Activated naive CD4-positive, alpha-beta T cell treated with anti-CD3 and anti-CD28 coated beads, Interleukin-2, amount 50 U/mL, for 72 hours (primary cell): ENCODE data around the gene MST1. TPM values are rescaled to one million over a fixed set of nuclear protein-coding genes. Genes with fewer than 3 reads are reported as not detected.
A peak's percentile ranks its signal among the peaks of the same experiment; 100 is the strongest.

Experiments
- ATAC-seq, 2 donors: fragments of 150-1000 bp; cut with Tn5 transposase; 2 replicates each; pipeline ENCODE4 v1.10.0; 2021; ENCODE audit warnings: mild to moderate bottlenecking in 2 of 2, moderate library complexity in 2 of 2
- DNase-seq, 2 donors: peaks; one replicate each; pipeline ENCODE4 v3.0.0; 2021 to 2022; ENCODE audit warnings: low spot score in 2 of 2
- H3K27ac Mint-ChIP-seq, 2 donors: one replicate each; pipeline ENCODE4 v1.8.0; 2022; ENCODE audit warnings: mild to moderate bottlenecking in 2 of 2, mixed read lengths in 2 of 2
- H3K36me3 Mint-ChIP-seq, 2 donors: one replicate each; pipeline ENCODE4 v1.8.0; 2022; ENCODE audit warnings: mixed read lengths in 2 of 2
- H3K9me3 Mint-ChIP-seq, 2 donors: one replicate each; pipeline ENCODE4 v1.8.0; 2022; ENCODE audit warnings: mixed read lengths in 2 of 2
- total RNA-seq, 2 donors: library from RNA; stranded (reverse); gene quantifications; one replicate each; pipeline ENCODE4 v1.2.3, GENCODE V29; 2022

Gene MST1
- total RNA-seq = 10 to 100 TPM; 11.8 to 15.9 TPM

DNA sequence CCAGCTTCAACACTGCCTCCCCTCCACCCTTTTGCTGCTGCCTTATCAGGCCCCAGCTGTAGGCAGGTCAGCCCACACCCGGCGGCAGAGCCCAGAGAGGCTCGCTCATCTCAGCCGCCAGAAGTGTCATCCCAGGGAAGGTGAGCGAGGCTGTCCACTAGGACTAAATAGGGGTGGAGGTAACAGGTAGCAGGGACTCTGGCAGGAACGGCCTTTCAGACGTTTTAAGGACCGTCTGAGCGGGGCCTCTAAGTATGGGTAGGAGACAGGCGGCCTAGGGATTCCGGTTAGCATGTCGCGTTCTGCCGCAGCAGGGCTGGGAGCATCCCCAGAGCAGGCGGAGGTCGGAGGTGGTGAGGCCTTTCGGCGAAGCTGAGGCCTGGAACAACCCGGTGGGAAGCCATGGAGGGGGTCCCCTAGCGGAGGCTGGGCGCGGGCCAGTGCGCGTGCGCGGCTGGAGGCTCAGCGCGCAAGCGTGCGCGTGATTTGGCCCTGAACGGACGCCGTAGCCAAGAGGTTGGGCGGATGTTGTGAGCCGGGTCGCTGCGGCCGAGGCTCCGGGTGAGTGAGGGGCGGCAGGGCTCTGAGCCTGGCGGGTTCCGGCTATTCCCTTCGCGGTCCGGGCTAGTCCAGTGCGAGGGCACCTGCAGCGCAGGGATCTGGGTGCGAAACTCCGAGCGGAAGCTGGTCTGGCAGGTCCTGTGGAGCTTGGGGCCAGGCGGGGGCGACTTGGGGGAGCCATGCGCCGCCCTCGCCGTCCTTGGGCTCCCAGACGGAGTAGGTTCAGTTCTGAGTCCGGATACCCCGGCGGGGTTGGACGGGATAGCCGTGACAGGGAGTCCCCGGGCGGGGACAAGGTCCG lies at the start of gene MST1, which contains the start of gene RNF123:
Gene MST1, minus strand, starts transcription at position 429 of the 862 bp plus-strand sequence. CDS start 783 bp downstream, outside the sequence.
Gene RNF123, plus strand, starts transcription at position 512 of the 862 bp plus-strand sequence. CDS start 1,609 bp downstream, outside the sequence.
- Mint-ChIP-seq H3K9me3 (no peaks in the 10 kb centered on the region), H3K27ac (peak within 1 kb of the TSS; percentile 96 to 98), H3K36me3 (peaks cover 11 to 13% of the 10 kb centered on the region in 2 donors)
- ATAC-seq (peak; percentile 76 to 78), DNase-seq (peak; percentile 93 to 97)

DNA sequence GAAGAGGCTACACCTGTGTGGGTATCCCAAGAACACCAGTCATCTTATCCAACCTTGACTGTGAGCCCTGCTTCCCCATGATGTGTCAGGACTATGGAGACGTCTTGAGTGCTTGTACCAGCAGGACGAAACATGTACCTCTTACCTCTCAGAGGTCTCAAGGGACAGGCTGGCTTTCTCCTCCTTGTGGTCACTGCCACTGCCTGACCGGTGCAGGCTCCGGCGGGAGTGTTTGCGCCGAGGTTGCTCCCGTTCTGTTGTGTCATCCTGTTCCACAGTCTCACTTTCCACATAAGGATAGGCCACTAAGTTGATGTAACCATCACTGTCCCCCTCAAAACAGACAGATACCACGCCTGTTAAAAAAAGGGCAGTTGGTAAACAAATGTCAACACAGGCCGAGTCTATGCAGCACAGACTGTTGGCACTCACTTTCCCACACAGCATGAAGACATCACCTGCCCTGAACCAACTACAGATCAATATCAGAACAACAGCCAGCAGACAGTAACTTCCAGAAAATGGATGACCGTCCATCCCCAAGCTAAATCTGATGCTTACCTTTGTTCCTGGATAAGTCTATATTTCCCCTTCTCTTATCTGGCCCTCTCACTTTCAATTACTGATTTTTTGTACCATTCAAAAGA lies 48.9 kb upstream of the MST1 start:
- ATAC-seq = no peak
- peak in 1 of 2 donors; percentile 40 for DNase-seq
- peaks cover 0 to 18% of the 10 kb centered on the region in 2 donors for H3K36me3 Mint-ChIP-seq
- H3K9me3 Mint-ChIP-seq = no peaks in the 10 kb centered on the region
- H3K27ac Mint-ChIP-seq = peak overlapping the region in 1 of 2 donors; percentile 91

DNA sequence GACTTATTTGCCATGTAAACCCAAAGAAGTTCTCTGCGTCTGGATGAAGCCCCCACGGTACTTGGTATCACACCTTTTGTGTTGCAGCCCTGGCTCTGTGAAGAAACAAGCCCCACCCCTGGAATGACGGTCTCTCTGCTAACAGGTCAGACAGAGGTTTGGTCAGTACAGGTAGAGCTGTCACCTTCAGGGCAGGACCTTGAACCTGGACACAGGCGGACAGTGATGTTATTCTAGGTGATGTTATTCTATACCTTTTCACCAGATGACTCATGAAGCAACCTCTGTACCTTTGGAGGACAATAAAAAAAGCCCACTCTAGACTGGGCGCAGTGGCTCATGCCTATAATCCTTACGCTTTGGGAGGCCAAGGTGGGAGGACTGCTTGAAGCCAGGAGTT lies 45.5 kb upstream of the MST1 start:
- Mint-ChIP-seq H3K36me3 (peaks cover 0 to 18% of the 10 kb centered on the region in 2 donors), H3K9me3 (no peaks in the 10 kb centered on the region)

DNA sequence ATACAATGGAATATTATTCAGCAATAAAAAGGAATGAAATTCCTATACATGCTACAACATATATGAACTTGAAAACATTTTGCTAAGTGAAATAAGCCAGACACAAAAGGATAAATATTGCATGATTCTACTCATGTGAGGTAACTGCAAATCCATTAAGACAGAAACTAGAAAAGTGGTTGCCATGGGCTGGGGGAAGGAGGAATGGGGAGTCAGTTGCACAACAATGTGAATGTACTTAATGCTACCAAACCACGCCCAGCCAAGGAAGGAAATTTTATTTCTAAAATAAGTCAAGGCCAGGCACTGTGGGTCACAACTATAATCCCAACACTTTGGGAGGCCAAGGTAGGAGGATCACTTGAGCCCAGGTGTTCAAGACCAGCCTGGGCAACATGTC lies 44.3 kb upstream of the MST1 start:
- no peak for ATAC-seq

More for the DNA sequence above, 45.5 kb upstream of the MST1 start:
- no peak for ATAC-seq
- DNase-seq = peak in 1 of 2 donors; percentile 21
- H3K27ac Mint-ChIP-seq = no peak overlapping the region

DNA sequence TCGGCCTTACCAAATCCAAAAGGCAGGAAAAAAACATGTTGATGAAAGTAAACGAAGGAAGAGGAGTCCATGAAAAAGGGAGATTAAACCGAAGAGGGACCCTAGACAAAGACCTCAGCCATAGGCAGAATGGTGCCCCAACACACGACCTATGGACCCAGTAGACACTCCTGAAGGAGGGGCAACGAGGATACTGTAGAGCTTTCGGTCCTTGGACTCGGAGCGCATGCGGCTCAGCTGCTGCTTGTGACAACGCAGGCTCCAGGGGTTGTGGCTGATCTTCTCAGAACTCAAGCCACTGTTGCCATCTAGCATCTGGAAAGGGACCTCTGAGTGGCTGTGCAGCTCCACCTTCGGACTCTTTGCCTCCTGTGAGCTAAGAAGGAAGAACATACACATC lies 43.3 kb upstream of the MST1 start:
- peaks cover 0 to 5% of the 10 kb centered on the region in 2 donors for H3K36me3 Mint-ChIP-seq
- no peak for ATAC-seq

More for the DNA sequence above, 44.3 kb upstream of the MST1 start:
- no peak for DNase-seq
- Mint-ChIP-seq H3K27ac (no peak overlapping the region), H3K9me3 (no peaks in the 10 kb centered on the region), H3K36me3 (peaks cover 0 to 14% of the 10 kb centered on the region in 2 donors)

DNA sequence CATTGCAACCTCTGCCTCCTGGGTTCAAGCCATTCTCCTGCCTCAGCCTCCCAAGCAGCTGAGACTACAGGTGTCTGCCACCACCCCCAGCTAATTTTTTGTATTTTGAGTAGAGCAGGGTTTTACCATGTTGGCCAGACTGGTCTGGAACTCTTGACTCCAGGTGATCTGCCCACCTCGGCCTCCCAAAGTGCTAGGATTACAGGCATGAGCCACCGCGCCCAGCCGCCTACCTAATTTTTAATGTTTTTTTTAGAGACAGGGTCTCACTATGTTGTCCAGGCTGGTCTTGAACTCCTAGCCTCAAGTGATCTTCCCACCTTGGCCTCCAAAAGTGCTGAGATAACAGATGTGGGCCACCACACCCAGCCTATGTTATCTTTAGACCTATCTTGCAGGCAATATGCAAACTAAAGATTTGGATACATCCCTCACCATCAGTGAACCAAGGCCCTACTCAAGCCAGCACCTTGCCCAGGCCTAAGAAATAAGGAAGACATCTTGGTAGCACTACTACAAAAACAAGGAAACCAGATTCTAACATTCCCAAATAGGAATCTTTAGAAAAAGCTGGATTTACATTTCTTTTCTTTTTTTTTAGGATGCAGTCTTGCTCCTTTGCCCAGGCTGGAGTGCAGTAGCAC lies 40.8 kb upstream of the MST1 start:
- Mint-ChIP-seq H3K36me3 (no peaks in the 10 kb centered on the region), H3K9me3 (no peaks in the 10 kb centered on the region), H3K27ac (no peak overlapping the region)
- peak in 1 of 2 donors; percentile 20 for DNase-seq
- no peak for ATAC-seq

More for the DNA sequence above, 43.3 kb upstream of the MST1 start:
- DNase-seq = peak in 1 of 2 donors; percentile 39
- Mint-ChIP-seq H3K9me3 (no peaks in the 10 kb centered on the region), H3K27ac (no peak overlapping the region)

DNA sequence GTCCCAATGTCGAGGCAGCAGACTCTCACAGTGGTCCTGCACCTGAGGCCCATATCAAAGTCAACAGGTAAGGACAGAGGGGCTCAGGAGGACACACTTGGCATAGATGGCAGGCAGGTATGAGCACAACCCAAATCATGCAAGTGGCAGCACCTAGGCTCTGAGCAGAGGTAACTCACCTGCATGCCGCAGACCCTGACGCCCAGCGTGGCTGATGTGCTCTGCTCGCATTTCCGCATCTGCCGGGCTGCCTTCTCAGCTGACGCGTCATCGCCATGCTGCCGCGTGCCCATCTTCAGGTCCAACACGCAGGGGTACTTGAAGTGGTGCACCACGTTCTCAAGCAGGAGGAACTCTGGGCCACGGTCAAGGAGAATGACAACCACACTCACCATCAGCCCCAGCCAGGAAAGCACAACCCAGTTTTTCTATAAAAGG lies 38.7 kb upstream of the MST1 start:
- H3K9me3 Mint-ChIP-seq = no peaks in the 10 kb centered on the region
- ATAC-seq (no peak), DNase-seq (peak in 1 of 2 donors; percentile 37)
- no peaks in the 10 kb centered on the region for H3K36me3 Mint-ChIP-seq
- no peak overlapping the region for H3K27ac Mint-ChIP-seq

DNA sequence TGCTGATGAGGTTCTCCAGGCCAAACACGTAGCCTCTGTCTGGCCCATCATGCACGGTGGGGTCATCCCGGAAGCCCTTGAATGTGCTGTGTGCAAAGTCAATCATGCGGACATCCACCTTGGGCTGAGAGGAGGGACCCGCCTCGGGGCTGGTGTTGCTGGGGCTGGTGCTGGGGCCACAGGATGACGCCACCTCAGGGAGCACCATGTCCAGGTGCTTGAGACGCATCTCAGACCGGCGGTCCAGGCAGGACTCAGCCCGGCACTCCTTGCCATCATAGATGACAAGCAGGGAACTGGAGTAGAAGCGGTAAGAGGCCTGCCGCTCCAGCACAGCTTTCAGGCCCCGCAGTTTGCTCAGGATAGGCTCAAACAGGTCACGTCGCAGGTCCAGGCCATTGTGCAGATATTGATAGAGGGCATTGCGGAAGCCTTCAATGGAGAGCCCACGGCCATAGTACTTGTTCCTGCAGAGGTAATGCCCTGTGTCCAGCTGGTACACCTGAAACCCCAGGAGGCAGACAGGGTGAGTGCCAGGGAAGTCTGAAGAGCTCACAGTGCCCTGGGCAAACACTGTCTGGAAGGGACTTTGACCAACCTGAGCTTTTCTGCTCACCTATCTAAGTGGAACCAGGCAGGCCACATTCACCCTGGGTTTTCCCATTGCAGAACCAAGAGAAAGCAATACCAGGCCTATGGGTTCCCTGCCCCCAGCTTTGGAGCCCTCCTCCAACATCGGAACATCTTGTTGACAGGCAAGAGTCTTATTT lies 38.1 kb upstream of the MST1 start:
- peak in 1 of 2 donors; percentile 51 for DNase-seq
- H3K36me3 Mint-ChIP-seq = peaks cover 5 to 6% of the 10 kb centered on the region in 2 donors
- no peaks in the 10 kb centered on the region for H3K9me3 Mint-ChIP-seq
- ATAC-seq = no peak
- H3K27ac Mint-ChIP-seq = no peak overlapping the region

DNA sequence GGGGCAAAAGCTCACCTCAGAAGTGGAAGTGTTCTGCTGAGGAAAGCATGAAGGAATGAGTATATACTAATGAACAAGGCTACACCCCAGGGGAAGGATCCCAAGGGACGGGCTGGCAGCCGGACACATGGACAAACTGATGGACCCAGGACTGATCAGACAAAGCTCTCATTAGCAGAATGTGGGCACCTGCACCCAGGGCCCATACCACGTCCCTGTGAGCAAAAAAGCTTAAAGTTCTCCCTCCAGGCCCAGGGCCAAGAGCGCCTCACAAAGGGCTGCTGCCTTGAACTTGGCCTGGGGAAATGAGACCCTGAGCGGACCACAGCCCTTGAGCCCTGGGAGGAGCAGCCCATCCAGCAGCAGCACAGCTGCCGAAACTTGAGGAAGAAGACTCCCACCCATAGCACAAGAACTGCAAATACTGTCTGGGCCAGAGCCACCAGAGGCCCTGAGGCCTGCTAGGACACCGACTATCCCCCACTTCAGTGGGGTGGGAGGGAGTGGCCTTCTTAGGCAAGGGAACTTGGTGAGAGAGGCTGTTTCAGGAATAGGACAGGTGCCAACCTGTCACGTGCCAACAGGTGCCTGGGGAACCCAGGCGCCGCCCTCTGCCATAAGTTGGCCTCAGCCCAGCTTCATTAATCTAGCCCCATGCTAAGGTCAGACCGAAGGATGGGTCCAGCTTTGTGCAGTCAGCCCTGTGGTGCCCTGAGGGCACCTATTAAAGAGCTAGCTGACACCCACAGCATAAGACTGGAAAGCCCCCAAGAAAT lies 36.8 kb upstream of the MST1 start:
- peak in 1 of 2 donors; percentile 57 for DNase-seq
- Mint-ChIP-seq H3K36me3 (peaks cover 6% of the 10 kb centered on the region in 2 donors), H3K27ac (peak overlapping the region; percentile 18 to 44)

DNA sequence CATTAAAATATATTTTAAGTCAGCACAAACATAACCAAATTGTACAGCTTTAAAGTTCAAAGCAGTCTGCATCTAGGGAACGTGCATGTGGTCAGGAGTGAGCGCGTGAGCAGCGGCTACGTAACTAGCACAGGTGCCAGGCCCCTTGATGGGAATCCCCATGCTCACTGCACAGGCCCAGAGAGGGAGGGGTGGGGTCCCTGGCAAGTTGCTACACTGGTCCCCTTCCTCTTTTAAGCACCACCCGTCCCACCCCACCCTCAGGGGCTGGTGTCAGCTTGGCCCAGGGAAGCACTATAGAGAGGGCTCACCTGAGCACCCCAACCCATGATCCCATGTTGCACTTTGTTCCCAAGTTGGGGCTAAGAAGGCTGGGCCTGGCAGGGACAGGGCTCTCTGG lies 35.3 kb upstream of the MST1 start:
- DNase-seq (peak in 1 of 2 donors; percentile 55), ATAC-seq (no peak)
- Mint-ChIP-seq H3K36me3 (peaks cover 6% of the 10 kb centered on the region in 2 donors), H3K27ac (peak overlapping the region; percentile 99 to 100), H3K9me3 (no peaks in the 10 kb centered on the region)

More for the DNA sequence above, 36.8 kb upstream of the MST1 start:
- no peaks in the 10 kb centered on the region for H3K9me3 Mint-ChIP-seq
- ATAC-seq = no peak

DNA sequence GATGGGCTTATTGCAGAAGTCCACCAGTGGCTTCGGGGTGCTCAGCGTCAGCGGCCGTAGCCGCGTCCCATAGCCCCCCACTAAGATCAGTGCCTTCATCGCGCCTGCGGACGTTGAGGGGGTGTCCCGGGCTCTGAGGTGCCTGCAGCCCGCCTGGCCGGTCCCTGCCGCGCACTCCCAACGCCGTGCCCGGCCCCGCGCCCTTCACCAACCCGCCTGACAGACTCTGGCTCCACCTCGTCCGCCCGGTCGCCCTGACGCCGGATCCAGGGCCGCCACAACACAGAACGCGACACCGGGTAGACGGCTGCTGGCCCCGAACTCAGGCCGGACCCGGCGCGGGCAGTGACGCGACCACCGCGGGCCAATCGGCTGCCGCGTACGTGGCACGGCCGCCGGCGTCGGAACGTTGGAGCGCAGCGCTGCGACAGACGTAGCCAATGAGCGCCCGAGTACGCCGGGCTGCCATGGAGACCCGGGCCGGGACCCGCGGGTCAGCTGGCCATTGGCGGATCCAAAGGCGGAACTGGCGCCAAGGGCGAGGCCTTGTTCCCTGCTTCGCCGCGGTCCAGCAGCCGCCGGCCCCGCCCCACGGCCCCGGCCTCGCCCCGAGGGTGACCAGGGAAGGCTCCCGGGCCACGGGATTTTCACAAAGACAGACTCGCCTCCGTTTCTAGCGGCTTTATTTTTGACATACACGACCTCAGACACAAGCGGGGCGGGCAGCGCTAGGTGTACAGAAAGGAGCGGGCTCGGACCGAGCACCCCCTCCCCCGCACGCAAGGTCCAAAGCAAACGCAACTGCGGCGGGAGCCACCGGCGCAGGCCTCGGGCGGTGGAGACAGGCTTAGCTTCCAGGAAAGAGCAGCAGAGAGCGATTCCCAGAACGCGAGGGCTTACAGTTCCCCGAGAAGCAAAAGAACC lies 34.6 kb upstream of the MST1 start, which contains the start of gene GMPPB:
Gene GMPPB, minus strand, starts transcription at position 324 of the 924 bp plus-strand sequence. Its CDS starts 225 bp downstream, at position 99.
- Mint-ChIP-seq H3K9me3 (no peaks in the 10 kb centered on the region), H3K27ac (peak within 1 kb of the TSS; percentile 99 to 100), H3K36me3 (peaks cover 6% of the 10 kb centered on the region in 2 donors)
- DNase-seq = peak; percentile 94 to 98
- peak; percentile 85 to 90 for ATAC-seq

DNA sequence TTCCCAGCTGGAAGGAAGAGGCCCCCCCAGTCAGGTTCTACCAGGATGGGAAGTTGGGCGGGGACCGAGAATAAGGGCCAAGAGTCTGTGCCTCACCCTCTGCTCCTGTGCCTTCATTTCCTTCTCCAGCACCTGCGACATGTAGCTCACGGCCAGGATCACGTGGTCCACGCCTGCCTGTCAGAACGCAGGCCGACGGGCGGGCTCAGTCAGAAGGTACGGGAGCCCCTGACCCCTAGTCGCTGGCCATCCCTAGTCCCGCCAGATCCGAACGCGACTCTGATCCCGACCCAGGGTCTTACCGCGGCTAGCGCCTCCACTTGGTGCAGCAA lies 34.0 kb upstream of the MST1 start:
- ATAC-seq (peak; percentile 39 to 49), DNase-seq (peak; percentile 67 to 76)
- Mint-ChIP-seq H3K36me3 (peaks cover 6% of the 10 kb centered on the region in 2 donors), H3K9me3 (no peaks in the 10 kb centered on the region), H3K27ac (peak overlapping the region; percentile 97 to 100)

DNA sequence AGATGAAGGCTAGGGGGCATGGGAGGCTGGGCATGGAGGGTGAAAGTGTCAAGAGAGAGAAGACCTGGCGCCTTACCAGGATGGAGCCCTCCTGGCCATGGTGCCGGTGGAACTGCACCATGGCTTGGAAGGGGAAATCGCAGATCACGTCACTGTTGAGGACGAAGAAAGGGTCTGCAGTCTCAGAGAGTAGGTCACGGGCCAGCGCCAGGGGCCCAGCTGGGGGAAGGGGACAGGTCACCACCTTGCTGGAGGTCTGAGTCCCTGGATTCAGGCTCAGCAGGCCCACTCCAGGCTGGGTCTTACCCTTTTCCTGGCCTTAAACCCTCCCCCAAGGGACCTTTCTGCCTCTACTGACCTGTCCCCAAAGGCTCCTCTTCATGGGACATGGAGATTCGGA lies 33.6 kb upstream of the MST1 start:
- ATAC-seq = no peak
- H3K27ac Mint-ChIP-seq = peak overlapping the region; percentile 97 to 100

More for the DNA sequence above, 33.6 kb upstream of the MST1 start:
- no peak for DNase-seq
- Mint-ChIP-seq H3K9me3 (no peaks in the 10 kb centered on the region), H3K36me3 (peaks cover 6% of the 10 kb centered on the region in 2 donors)
